ENCODE results near the gene VGLL3.
"Not testable (repeated sequence)": the region's sequence is repeated elsewhere in the genome, so short reads cannot be mapped to it uniquely, and the experiment has no call there.

Gene VGLL3

GRCh38 chr3:86990734-86991481 is at the start of gene VGLL3:
Gene VGLL3 (minus strand): TSS chr3:86991149. CDS start chr3:86990743, 406 bp downstream.
- DNase-seq: no peak

GRCh38 chr3:87037652-87038051 is 46.7 kb upstream of the VGLL3 start:
- no peak for DNase-seq

GRCh38 chr3:87036671-87037070 is 45.7 kb upstream of the VGLL3 start:
- DNase-seq: no peak

- no peak for DNase-seq
These were observed 44.4 kb upstream of the VGLL3 start for GRCh38 chr3:87035339-87035738.

GRCh38 chr3:87033205-87033604 is 42.3 kb upstream of the VGLL3 start:
- no peak for DNase-seq

GRCh38 chr3:87025661-87026645 is 35.0 kb upstream of the VGLL3 start:
- DNase-seq: no peak

GRCh38 chr3:87017370-87017769 is 26.4 kb upstream of the VGLL3 start:
- DNase-seq: not testable (repeated sequence)

- DNase-seq: no peak
These were observed 18.3 kb upstream of the VGLL3 start for GRCh38 chr3:87009271-87009670.

- no peak for DNase-seq
These were observed 16.0 kb upstream of the VGLL3 start for GRCh38 chr3:87006844-87007439.

GRCh38 chr3:87004883-87005282 is 13.9 kb upstream of the VGLL3 start:
- DNase-seq: no peak

GRCh38 chr3:87002346-87002745 is 11.4 kb upstream of the VGLL3 start:
- no peak for DNase-seq

- no peak for DNase-seq
These were observed 10.6 kb upstream of the VGLL3 start for GRCh38 chr3:87001473-87002098.

GRCh38 chr3:87000940-87001339 is 10.0 kb upstream of the VGLL3 start:
- no peak for DNase-seq

- no peak for DNase-seq
These were observed 7.6 kb upstream of the VGLL3 start for GRCh38 chr3:86998569-86998968.

GRCh38 chr3:86996261-86996955 is 5.5 kb upstream of the VGLL3 start:
- no peak for DNase-seq

GRCh38 chr3:86995537-86995936 is 4.6 kb upstream of the VGLL3 start:
- no peak for DNase-seq

- no peak for DNase-seq
These were observed 2.8 kb upstream of the VGLL3 start for GRCh38 chr3:86993704-86994103.

GRCh38 chr3:86991840-86992435 is 989 bp upstream of the VGLL3 start:
- DNase-seq: no peak

- no peak for DNase-seq
These were observed 500 bp upstream of the VGLL3 start for GRCh38 chr3:86991482-86991815.

- no peak for DNase-seq
These were observed 776 bp downstream of the VGLL3 start for GRCh38 chr3:86990012-86990733.

GRCh38 chr3:86989611-86990010 is 1.3 kb downstream of the VGLL3 start:
- DNase-seq: no peak

All from NCI-H510A treated with DMSO at 0.1 percent for 48 hours (cell line).